Tibial artery (tissue), 4 donors: ENCODE measurements around the gene C1orf210.

ENCODE experiments used
- DNase-seq, 2 donors: peaks; one replicate each; pipeline ENCODE4 v3.0.0-alpha.2; 2019
- H3K27ac ChIP-seq, 2 donors: fragments of 200-600 bp; sonication (generic) in 1 of 2; 1 replicate in 1 of 2; 2 replicates in 1 of 2; pipeline ENCODE4 v1.5.1; 2018 to 2019; ENCODE audit warnings: mild to moderate bottlenecking in 1 of 2
- H3K27me3 ChIP-seq, 2 donors: fragments of 200-600 bp; sonication (generic) in 1 of 2; one replicate each; pipeline versions ENCODE4 v1.5.1 to v1.6.0; 2016 to 2019
- H3K36me3 ChIP-seq, 3 donors: fragments of 200-600 bp; sonication (generic) in 2 of 3; one replicate each; pipeline ENCODE4 v1.5.1; 2016 to 2019; ENCODE audit warnings: mild to moderate bottlenecking in 2 of 3
- H3K4me1 ChIP-seq, 4 donors: fragments of 200-600 bp; sonication (generic) in 2 of 4; 1 replicate in 3 of 4; 2 replicates in 1 of 4; pipeline ENCODE4 v1.5.1; 2016 to 2019
- H3K4me3 ChIP-seq, 2 donors: fragments of 200-600 bp; sonication (generic) in 1 of 2; 1 replicate in 1 of 2; 2 replicates in 1 of 2; pipeline ENCODE4 v1.5.1; 2018 to 2019; ENCODE audit warnings: mild to moderate bottlenecking in 2 of 2
- H3K9me3 ChIP-seq, 3 donors: fragments of 200-600 bp; sonication (generic) in 1 of 3; one replicate each; pipeline ENCODE4 v1.5.1; 2016 to 2019
- CTCF ChIP-seq, 2 experiments: fragments of 200-600 bp in 1 of 2; fragments of 450-650 bp in 1 of 2; IDR thresholded peaks; one replicate each; pipeline ENCODE4 v1.5.1; 2017 to 2019; ENCODE audit warnings: antibody characterized with exemption in 2 of 2, mild to moderate bottlenecking in 1 of 2, moderate library complexity in 1 of 2
- intact Hi-C: fragments of 100-400 bp; cut with DNase I; formaldehyde crosslinking; loops from one replicate; pipeline ENCODE4 v1.15.0; 2023; ENCODE audit warnings: low total_unique reads

Gene C1orf210

GRCh38 chr1:43292216-43292615, 6.8 kb upstream of the C1orf210 start:
- H3K27ac ChIP-seq, result no peak overlapping the region
- intact Hi-C loops, result no loop called here
- no peaks in the 10 kb centered on the region for H3K36me3 ChIP-seq
- H3K9me3 ChIP-seq, result no peaks in the 10 kb centered on the region
- TF ChIP-seq CTCF (IDR thresholded peaks at IDR 0.05), result no peak
- H3K4me1 ChIP-seq, result peaks cover 0 to 28% (median 17%) of the 10 kb centered on the region in 4 donors
- DNase-seq, result no peak
- H3K27me3 ChIP-seq, result no peaks in the 10 kb centered on the region
- no peak overlapping the region for H3K4me3 ChIP-seq

- Histone ChIP-seq H3K27ac (no peak overlapping the region), H3K36me3 (no peaks in the 10 kb centered on the region), H3K27me3 (peaks cover 0 to 10% of the 10 kb centered on the region in 2 donors), H3K4me1 (peaks cover 0 to 2% (median 0%) of the 10 kb centered on the region in 4 donors), H3K9me3 (no peaks in the 10 kb centered on the region), H3K4me3 (no peak overlapping the region)
- intact Hi-C loops, result no loop called here
- DNase-seq, result no peak
- TF ChIP-seq CTCF (IDR thresholded peaks at IDR 0.05), result no peak
These were observed 3.7 kb upstream of the C1orf210 start for GRCh38 chr1:43288785-43289706.

GRCh38 chr1:43288058-43288784, 2.8 kb upstream of the C1orf210 start:
- Histone ChIP-seq H3K9me3 (no peaks in the 10 kb centered on the region), H3K27ac (no peak overlapping the region), H3K4me3 (no peak overlapping the region), H3K27me3 (peaks cover 0 to 10% of the 10 kb centered on the region in 2 donors), H3K36me3 (no peaks in the 10 kb centered on the region), H3K4me1 (no peaks in the 10 kb centered on the region)
- DNase-seq, result no peak
- TF ChIP-seq CTCF (IDR thresholded peaks at IDR 0.05), result no peak
- intact Hi-C loops, result no loop called here

- no peak for TF ChIP-seq CTCF (IDR thresholded peaks at IDR 0.05)
- Histone ChIP-seq H3K9me3 (no peaks in the 10 kb centered on the region), H3K4me1 (no peaks in the 10 kb centered on the region), H3K27me3 (peaks cover 0 to 10% of the 10 kb centered on the region in 2 donors), H3K36me3 (no peaks in the 10 kb centered on the region), H3K27ac (no peak overlapping the region), H3K4me3 (no peak overlapping the region)
- DNase-seq, result no peak
- intact Hi-C loops, result no loop called here
These were observed 1.2 kb upstream of the C1orf210 start for GRCh38 chr1:43286533-43286932.

GRCh38 chr1:43286115-43286514, 734 bp upstream of the C1orf210 start:
- intact Hi-C loops, result no loop called here
- Histone ChIP-seq H3K36me3 (no peaks in the 10 kb centered on the region), H3K4me1 (no peaks in the 10 kb centered on the region), H3K27ac (no peak overlapping the region), H3K4me3 (no peak overlapping the region), H3K27me3 (peaks cover 0 to 10% of the 10 kb centered on the region in 2 donors), H3K9me3 (no peaks in the 10 kb centered on the region)
- DNase-seq, result no peak
- no peak for TF ChIP-seq CTCF (IDR thresholded peaks at IDR 0.05)
